GM23338 (cell line): ENCODE data around the gene ARMCX6. TPM values are rescaled to one million over a fixed set of nuclear protein-coding genes. Genes with fewer than 3 reads are reported as not detected.
A peak's percentile ranks its signal among the peaks of the same experiment; 100 is the strongest.
"Not testable (repeated sequence)": the region's sequence is repeated elsewhere in the genome, so short reads cannot be mapped to it uniquely, and the experiment has no call there.

Source experiments
- ATAC-seq: fragments of 200-7000 bp; cut with Tn5 transposase; 3 replicates; pipeline ENCODE4 v1.9.1; 2020
- DNase-seq: peaks from one replicate; pipeline ENCODE4 v3.0.0-alpha.2; 2015; ENCODE audit warnings: low spot score
- H2AFZ ChIP-seq: fragments of 200-600 bp; sonication (generic); 2 replicates; pipeline ENCODE4 v1.8.0; 2016; ENCODE audit warnings: antibody characterized with exemption, mild to moderate bottlenecking, moderate library complexity
- H3F3A ChIP-seq: fragments of 200-600 bp; sonication (generic); replicated peaks from 2 replicates; pipeline ENCODE4 v1.8.0; 2017; ENCODE audit warnings: antibody characterized with exemption, mixed run types, low read depth
- H3K27ac ChIP-seq: fragments of 200-600 bp; sonication (generic); 2 replicates; pipeline ENCODE4 v1.6.1; 2016; ENCODE audit warnings: low read depth
- H3K27me3 ChIP-seq: fragments of 200-600 bp; sonication (generic); 2 replicates; pipeline ENCODE4 v1.8.0; 2016; ENCODE audit warnings: mild to moderate bottlenecking, mixed run types, moderate library complexity; ENCODE audit not compliant: insufficient read depth
- H3K36me3 ChIP-seq: fragments of 200-600 bp; sonication (generic); 2 replicates; pipeline ENCODE4 v1.8.0; 2016; ENCODE audit warnings: mild to moderate bottlenecking; ENCODE audit not compliant: insufficient read depth
- H3K4me1 ChIP-seq: fragments of 200-600 bp; sonication (generic); 2 replicates; pipeline ENCODE4 v1.8.0; 2016; ENCODE audit warnings: mild to moderate bottlenecking, moderate library complexity; ENCODE audit not compliant: insufficient read depth
- H3K4me2 ChIP-seq: fragments of 200-600 bp; sonication (generic); 2 replicates; pipeline ENCODE4 v1.7.1; 2017; ENCODE audit warnings: mixed run types
- H3K4me3 ChIP-seq: fragments of 200-600 bp; sonication (generic); 2 replicates; pipeline ENCODE4 v1.6.1; 2016; ENCODE audit warnings: mixed run types
- H3K79me2 ChIP-seq: fragments of 200-600 bp; sonication (generic); replicated peaks from 2 replicates; pipeline ENCODE4 v1.8.0; 2017; ENCODE audit warnings: mild to moderate bottlenecking; ENCODE audit not compliant: insufficient read depth
- H3K9me2 ChIP-seq: fragments of 200-600 bp; sonication (generic); 2 replicates; pipeline ENCODE4 v1.8.0; 2017; ENCODE audit not compliant: insufficient read depth
- H4K20me1 ChIP-seq: fragments of 200-600 bp; sonication (generic); replicated peaks from 2 replicates; pipeline ENCODE4 v1.8.0; 2017; ENCODE audit warnings: mild to moderate bottlenecking; ENCODE audit not compliant: insufficient read depth
- H3K27ac Mint-ChIP-seq: 2 replicates; pipeline ENCODE4 v1.8.0; 2020; ENCODE audit warnings: inconsistent platforms, mild to moderate bottlenecking, moderate library complexity, mixed read lengths
- H3K27me3 Mint-ChIP-seq: 3 replicates; pipeline ENCODE4 v1.8.0; 2022; ENCODE audit warnings: low read depth, mild to moderate bottlenecking, moderate library complexity, mixed read lengths, inconsistent platforms; ENCODE audit not compliant: insufficient read depth, poor library complexity
- H3K36me3 Mint-ChIP-seq: 3 replicates; pipeline ENCODE4 v1.8.0; 2021; ENCODE audit warnings: low read depth, mild to moderate bottlenecking, inconsistent platforms, moderate library complexity, mixed read lengths
- H3K4me1 Mint-ChIP-seq: 3 replicates; pipeline ENCODE4 v1.8.0; 2020; ENCODE audit warnings: mild to moderate bottlenecking, inconsistent platforms, mixed read lengths
- H3K4me3 Mint-ChIP-seq: 3 replicates; pipeline ENCODE4 v1.8.0; 2021; ENCODE audit warnings: moderate library complexity, mild to moderate bottlenecking, inconsistent platforms, mixed read lengths
- H3K9me3 Mint-ChIP-seq: 3 replicates; pipeline ENCODE4 v1.8.0; 2020; ENCODE audit warnings: moderate library complexity, mild to moderate bottlenecking, inconsistent platforms, mixed read lengths
- CREB1 ChIP-seq: fragments of 250-450 bp; sonication (Bioruptor Pico); IDR thresholded peaks from 2 replicates; pipeline ENCODE4 v1.5.0; 2020; ENCODE audit warnings: low read depth, mild to moderate bottlenecking, moderate library complexity
- EZH2phosphoT487 ChIP-seq: fragments of 200-600 bp; sonication (generic); IDR thresholded peaks from one replicate; pipeline ENCODE4 v1.8.1; 2018; ENCODE audit warnings: antibody characterized with exemption; ENCODE audit not compliant: unreplicated experiment
- NANOG ChIP-seq: IDR thresholded peaks from 2 replicates; pipeline ENCODE4 v1.6.1; 2016; ENCODE audit warnings: antibody characterized with exemption, borderline replicate concordance
- POLR2AphosphoS5 ChIP-seq: IDR thresholded peaks from 2 replicates; pipeline ENCODE4 v1.6.1; 2016; ENCODE audit warnings: antibody characterized with exemption, low read depth
- ZNF114 ChIP-seq: fragments of 250-450 bp; sonication (Bioruptor Pico); IDR thresholded peaks from 2 replicates; pipeline ENCODE4 v1.5.0; 2020; ENCODE audit warnings: mild to moderate bottlenecking, moderate library complexity
- polyA plus RNA-seq: library from polyadenylated mRNA; unstranded; fragments of >200 nt; fragmentation: Nextera tagmentation; extraction: Ambion mirVana; gene quantifications from 2 replicates; pipeline ENCODE4 v1.2.1, GENCODE V29; 2016
- small RNA-seq: library from RNA; depleted of rRNA; stranded (forward); fragments of <200 nt; gene quantifications from one replicate; pipeline ENCODE3, GENCODE V24; 2014; ENCODE audit warnings: low replicate concordance
- total RNA-seq: library from RNA; depleted of rRNA; stranded (reverse); fragments of >200 nt; shearing (Covaris generic); gene quantifications from 2 replicates; pipeline ENCODE4 v1.2.3, GENCODE V29; 2014; rRNA removed
- TF ChIP-seq, protein P1 (sequence below): IDR thresholded peaks from one replicate; pipeline ENCODE4 v1.6.1; 2018; ENCODE audit warnings: antibody characterized with exemption; ENCODE audit not compliant: unreplicated experiment
- TF ChIP-seq, protein P2 (sequence below), 2 experiments: fragments of 200-600 bp in 1 of 2; sonication (generic) in 1 of 2; conservative IDR thresholded peaks; 2 replicates each; pipeline versions ENCODE4 v1.5.1 to v1.6.1; 2016 to 2017; ENCODE audit warnings: antibody characterized with exemption in 2 of 2, low read depth in 2 of 2, mild to moderate bottlenecking in 2 of 2, moderate library complexity in 1 of 2

ARMCX6 gene
- total and polyA plus RNA-seq, 2 experiments from 2014 or later: 23.8 to 27.0 TPM

DNA sequence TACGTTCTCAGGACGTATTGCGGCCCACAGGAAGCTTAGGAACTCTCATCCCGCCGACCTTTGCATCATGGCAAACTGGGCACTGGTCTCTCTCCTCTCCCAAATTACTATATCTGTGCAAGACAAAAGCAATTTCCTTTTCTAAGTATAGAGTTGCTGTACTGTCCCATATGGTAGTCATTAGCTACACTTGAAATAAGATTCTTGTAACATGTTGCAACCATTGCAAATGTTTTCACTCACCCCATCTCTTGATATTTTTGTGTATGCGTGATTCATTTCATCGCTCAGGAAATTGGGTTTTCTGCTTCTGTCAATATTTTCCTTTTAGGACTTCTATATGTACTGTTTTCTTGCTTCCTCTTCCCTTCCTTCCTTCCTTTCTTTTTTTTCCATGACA is 15.7 kb downstream of the ARMCX6 start (continued):
- no peak for TF ChIP-seq EZH2phosphoT487
- no peak for TF ChIP-seq CREB1 (CRISPR knock-in tag)
- no peak for TF ChIP-seq ZNF114 (CRISPR knock-in tag)
- no peak for TF ChIP-seq POLR2AphosphoS5
- no peak for TF ChIP-seq NANOG
- TF ChIP-seq, protein P1, sequence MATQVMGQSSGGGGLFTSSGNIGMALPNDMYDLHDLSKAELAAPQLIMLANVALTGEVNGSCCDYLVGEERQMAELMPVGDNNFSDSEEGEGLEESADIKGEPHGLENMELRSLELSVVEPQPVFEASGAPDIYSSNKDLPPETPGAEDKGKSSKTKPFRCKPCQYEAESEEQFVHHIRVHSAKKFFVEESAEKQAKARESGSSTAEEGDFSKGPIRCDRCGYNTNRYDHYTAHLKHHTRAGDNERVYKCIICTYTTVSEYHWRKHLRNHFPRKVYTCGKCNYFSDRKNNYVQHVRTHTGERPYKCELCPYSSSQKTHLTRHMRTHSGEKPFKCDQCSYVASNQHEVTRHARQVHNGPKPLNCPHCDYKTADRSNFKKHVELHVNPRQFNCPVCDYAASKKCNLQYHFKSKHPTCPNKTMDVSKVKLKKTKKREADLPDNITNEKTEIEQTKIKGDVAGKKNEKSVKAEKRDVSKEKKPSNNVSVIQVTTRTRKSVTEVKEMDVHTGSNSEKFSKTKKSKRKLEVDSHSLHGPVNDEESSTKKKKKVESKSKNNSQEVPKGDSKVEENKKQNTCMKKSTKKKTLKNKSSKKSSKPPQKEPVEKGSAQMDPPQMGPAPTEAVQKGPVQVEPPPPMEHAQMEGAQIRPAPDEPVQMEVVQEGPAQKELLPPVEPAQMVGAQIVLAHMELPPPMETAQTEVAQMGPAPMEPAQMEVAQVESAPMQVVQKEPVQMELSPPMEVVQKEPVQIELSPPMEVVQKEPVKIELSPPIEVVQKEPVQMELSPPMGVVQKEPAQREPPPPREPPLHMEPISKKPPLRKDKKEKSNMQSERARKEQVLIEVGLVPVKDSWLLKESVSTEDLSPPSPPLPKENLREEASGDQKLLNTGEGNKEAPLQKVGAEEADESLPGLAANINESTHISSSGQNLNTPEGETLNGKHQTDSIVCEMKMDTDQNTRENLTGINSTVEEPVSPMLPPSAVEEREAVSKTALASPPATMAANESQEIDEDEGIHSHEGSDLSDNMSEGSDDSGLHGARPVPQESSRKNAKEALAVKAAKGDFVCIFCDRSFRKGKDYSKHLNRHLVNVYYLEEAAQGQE: no peak

DNA sequence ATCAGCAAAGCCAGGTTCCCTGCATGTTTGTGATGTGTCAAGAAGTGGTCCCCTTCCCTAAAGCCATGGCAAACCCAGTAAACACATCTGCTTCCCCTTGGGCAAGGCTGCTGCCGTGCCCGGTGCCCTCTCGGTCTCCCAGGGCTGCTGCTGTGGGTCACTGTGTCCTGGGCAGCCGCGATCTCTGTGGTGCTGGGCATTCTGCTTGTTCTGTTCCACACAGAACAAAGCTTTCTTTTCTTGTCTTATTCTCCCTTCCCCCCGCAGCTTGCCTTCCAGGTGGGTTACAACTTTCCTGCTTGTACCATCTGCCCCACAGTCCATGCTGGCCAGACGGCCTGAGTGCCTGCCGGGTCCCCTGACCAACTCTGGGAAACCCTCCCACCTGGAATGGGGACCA is 18.2 kb downstream of the ARMCX6 start:
- not testable (repeated sequence) for H2AFZ ChIP-seq, H3K36me3 ChIP-seq, H3K4me1 Mint-ChIP-seq, H3K27ac ChIP-seq, H3K27me3 ChIP-seq, ATAC-seq, H3K9me3 Mint-ChIP-seq, H3K4me3 Mint-ChIP-seq, H3K9me2 ChIP-seq, H3K27ac Mint-ChIP-seq, H3K79me2 ChIP-seq, H3F3A ChIP-seq, H4K20me1 ChIP-seq, H3K4me2 ChIP-seq, H3K4me1 ChIP-seq, DNase-seq, H3K27me3 Mint-ChIP-seq, H3K4me3 ChIP-seq, H3K36me3 Mint-ChIP-seq

DNA sequence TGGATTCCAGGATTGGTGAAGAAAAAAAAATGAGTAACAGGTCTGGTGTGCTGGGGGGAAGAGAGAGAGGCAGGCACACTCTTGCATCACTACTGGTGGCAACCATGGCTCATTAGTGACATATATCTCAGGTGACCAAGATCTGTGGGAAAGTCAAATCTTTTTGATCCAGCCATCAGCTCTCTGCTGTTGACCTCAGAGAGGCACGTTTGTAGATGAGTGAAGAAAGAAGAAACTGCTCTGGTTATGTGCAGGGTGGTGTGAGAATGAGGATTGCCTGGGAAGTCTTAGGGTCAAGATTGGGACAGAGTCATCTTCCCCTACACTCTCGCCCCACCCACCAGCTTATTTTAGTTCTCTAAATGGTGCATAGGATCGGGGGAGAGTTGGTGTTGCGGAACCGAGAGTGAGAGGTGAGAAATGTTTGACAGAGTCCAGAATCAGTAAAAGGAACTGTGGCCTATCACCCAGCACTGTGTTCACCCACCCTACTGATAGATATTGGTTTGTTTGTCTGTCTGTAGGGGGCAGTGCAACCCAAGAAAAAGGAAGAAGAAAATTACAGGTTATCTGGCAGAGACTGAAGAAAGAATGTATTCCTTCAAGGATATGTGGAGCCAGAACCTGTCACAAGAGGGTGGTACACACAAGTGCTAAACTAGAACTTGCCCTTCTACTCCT is 21.9 kb downstream of the ARMCX6 start:
- Histone ChIP-seq H3K4me1 (no peaks in the 10 kb centered on the region), H3F3A (no peaks in the 10 kb centered on the region), H3K4me3 (no peak overlapping the region), H3K79me2 (no peaks in the 10 kb centered on the region), H3K9me2 (no peaks in the 10 kb centered on the region), H3K4me2 (no peak overlapping the region), H3K36me3 (no peaks in the 10 kb centered on the region), H3K27ac (no peak overlapping the region), H3K27me3 (no peaks in the 10 kb centered on the region), H4K20me1 (no peaks in the 10 kb centered on the region), H2AFZ (no peak overlapping the region)
- TF ChIP-seq, protein P2, sequence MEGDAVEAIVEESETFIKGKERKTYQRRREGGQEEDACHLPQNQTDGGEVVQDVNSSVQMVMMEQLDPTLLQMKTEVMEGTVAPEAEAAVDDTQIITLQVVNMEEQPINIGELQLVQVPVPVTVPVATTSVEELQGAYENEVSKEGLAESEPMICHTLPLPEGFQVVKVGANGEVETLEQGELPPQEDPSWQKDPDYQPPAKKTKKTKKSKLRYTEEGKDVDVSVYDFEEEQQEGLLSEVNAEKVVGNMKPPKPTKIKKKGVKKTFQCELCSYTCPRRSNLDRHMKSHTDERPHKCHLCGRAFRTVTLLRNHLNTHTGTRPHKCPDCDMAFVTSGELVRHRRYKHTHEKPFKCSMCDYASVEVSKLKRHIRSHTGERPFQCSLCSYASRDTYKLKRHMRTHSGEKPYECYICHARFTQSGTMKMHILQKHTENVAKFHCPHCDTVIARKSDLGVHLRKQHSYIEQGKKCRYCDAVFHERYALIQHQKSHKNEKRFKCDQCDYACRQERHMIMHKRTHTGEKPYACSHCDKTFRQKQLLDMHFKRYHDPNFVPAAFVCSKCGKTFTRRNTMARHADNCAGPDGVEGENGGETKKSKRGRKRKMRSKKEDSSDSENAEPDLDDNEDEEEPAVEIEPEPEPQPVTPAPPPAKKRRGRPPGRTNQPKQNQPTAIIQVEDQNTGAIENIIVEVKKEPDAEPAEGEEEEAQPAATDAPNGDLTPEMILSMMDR (conservative IDR thresholded peaks at IDR 0.05; ENCODE audit: low read depth in 2 of 2): peak; percentile 70 to 73
- TF ChIP-seq NANOG: no peak
- Mint-ChIP-seq H3K27me3 (no peaks in the 10 kb centered on the region), H3K36me3 (no peaks in the 10 kb centered on the region), H3K27ac (no peak overlapping the region), H3K4me3 (no peak overlapping the region), H3K4me1 (peaks cover 3% of the 10 kb centered on the region; the same call in 1 of the 3 replicates), H3K9me3 (no peaks in the 10 kb centered on the region)
- ATAC-seq (peak; percentile 77), DNase-seq (peak; percentile 74)

Small RNA genes within 50 kb of the gene (small RNA-seq; reads per million reads assigned to genes)
- gene RNU6-30P: 0.27 reads per million, percentile 8 among the genes with 10 or more reads in this experiment

Other genes starting within 250 kb of the ARMCX6 start
- 0.16 and 0.31 TPM in 2 replicates for gene BTK, start 231.8 kb downstream of the ARMCX6 start, total RNA-seq
- 0.19 and 0.68 TPM in 2 replicates for gene BTK, start 231.8 kb downstream of the ARMCX6 start, polyA plus RNA-seq
- 901 and 2,255 TPM in 2 replicates for gene RPL36A, start 227.0 kb downstream of the ARMCX6 start, total RNA-seq
- gene RPL36A, start 227.0 kb downstream of the ARMCX6 start, polyA plus RNA-seq: 1,348 and 1,607 TPM in 2 replicates
- 44.4 and 48.5 TPM in 2 replicates for gene GLA, start 210.1 kb downstream of the ARMCX6 start, total RNA-seq
- 34.7 and 37.2 TPM in 2 replicates for gene GLA, start 210.1 kb downstream of the ARMCX6 start, polyA plus RNA-seq
- gene HNRNPH2, start 209.8 kb downstream of the ARMCX6 start, total RNA-seq: 59.2 and 60.5 TPM in 2 replicates
- gene HNRNPH2, start 209.8 kb downstream of the ARMCX6 start, polyA plus RNA-seq: 68.9 and 80.1 TPM in 2 replicates
- gene ARMCX4, start 132.5 kb downstream of the ARMCX6 start, total RNA-seq: 12.9 and 13.3 TPM in 2 replicates
- 9.3 and 11.9 TPM in 2 replicates for gene ARMCX4, start 132.5 kb downstream of the ARMCX6 start, polyA plus RNA-seq
- gene ARMCX1, start 67.5 kb downstream of the ARMCX6 start, total RNA-seq: 22.9 and 26.9 TPM in 2 replicates
- gene ARMCX1, start 67.5 kb downstream of the ARMCX6 start, polyA plus RNA-seq: 27.9 and 28.0 TPM in 2 replicates
- 16.5 and 17.9 TPM in 2 replicates for gene ARMCX3, start 5.2 kb upstream of the ARMCX6 start, total RNA-seq
- gene ARMCX3, start 5.2 kb upstream of the ARMCX6 start, polyA plus RNA-seq: 11.8 and 14.4 TPM in 2 replicates
- gene ARMCX2, start 41.9 kb upstream of the ARMCX6 start, total RNA-seq: 118 and 129 TPM in 2 replicates
- gene ARMCX2, start 41.9 kb upstream of the ARMCX6 start, polyA plus RNA-seq: 47.8 and 48.2 TPM in 2 replicates